Measurements from ENCODE around the gene CARS1. TPM values are rescaled to one million over a fixed set of nuclear protein-coding genes. Genes with fewer than 3 reads are reported as not detected.

CARS1 gene
- total and polyA plus RNA-seq, 2 of the 8 experiments (the other 6 are each of a cell fraction or from before 2014, with no cell fraction given) = 44.1 to 100 TPM

DNA sequence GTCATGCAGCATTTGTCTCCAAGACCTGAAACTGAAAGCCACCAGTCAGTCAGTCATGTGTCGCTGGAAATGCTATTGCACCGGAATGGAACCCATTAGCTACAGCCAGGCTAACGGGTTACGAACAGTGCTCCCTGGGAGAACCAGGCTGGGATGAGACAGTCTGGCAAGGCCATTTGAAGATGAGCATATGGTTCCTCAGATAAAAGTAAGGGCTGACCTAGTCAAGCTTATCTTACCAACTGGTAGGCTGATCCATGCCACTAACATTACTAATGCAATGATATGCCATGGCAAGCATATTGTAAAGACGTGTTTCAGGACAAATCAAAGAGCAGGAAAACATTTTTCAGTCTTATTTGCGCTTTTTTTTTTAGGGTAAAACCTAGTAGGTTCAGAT, 93.5 kb downstream of the CARS1 start (continued):
- TF ChIP-seq, protein P1, sequence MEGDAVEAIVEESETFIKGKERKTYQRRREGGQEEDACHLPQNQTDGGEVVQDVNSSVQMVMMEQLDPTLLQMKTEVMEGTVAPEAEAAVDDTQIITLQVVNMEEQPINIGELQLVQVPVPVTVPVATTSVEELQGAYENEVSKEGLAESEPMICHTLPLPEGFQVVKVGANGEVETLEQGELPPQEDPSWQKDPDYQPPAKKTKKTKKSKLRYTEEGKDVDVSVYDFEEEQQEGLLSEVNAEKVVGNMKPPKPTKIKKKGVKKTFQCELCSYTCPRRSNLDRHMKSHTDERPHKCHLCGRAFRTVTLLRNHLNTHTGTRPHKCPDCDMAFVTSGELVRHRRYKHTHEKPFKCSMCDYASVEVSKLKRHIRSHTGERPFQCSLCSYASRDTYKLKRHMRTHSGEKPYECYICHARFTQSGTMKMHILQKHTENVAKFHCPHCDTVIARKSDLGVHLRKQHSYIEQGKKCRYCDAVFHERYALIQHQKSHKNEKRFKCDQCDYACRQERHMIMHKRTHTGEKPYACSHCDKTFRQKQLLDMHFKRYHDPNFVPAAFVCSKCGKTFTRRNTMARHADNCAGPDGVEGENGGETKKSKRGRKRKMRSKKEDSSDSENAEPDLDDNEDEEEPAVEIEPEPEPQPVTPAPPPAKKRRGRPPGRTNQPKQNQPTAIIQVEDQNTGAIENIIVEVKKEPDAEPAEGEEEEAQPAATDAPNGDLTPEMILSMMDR (IDR thresholded peaks at IDR 0.05; ENCODE audit: control extremely low read depth in 1 of 3, insufficient read depth in 1 of 3, low read depth in 1 of 3, low read length in 3 of 3) = no peak
- TF ChIP-seq KDM5A (IDR thresholded peaks at IDR 0.05; ENCODE audit: low read length) = no peak
